ENCODE data around the gene TULP4.

Gene TULP4

GRCh38 chr6:158496700-158497099, 184.4 kb downstream of the TULP4 start:
- no peak for DNase-seq (ENCODE audit: low read depth)
- no peak overlapping the region for H3K4me3 ChIP-seq (ENCODE audit: control insufficient read depth, low read depth, low read length)
- TF ChIP-seq CTCF (IDR thresholded peaks at IDR 0.05; ENCODE audit: control insufficient read depth, insufficient read depth, low read depth, low read length, missing control alignments), result no peak

GRCh38 chr6:158497620-158498019, 185.4 kb downstream of the TULP4 start:
- no peak for TF ChIP-seq CTCF (IDR thresholded peaks at IDR 0.05; ENCODE audit: control insufficient read depth, insufficient read depth, low read depth, low read length, missing control alignments)
- DNase-seq (ENCODE audit: low read depth), result no peak
- no peak overlapping the region for H3K4me3 ChIP-seq (ENCODE audit: control insufficient read depth, low read depth, low read length)

- no peak overlapping the region for H3K4me3 ChIP-seq (ENCODE audit: control insufficient read depth, low read depth, low read length)
- TF ChIP-seq CTCF (IDR thresholded peaks at IDR 0.05; ENCODE audit: control insufficient read depth, insufficient read depth, low read depth, low read length, missing control alignments), result no peak
- no peak for DNase-seq (ENCODE audit: low read depth)
Observed at GRCh38 chr6:158498362-158498761, 186.1 kb downstream of the TULP4 start.

GRCh38 chr6:158499601-158500000, 187.3 kb downstream of the TULP4 start:
- TF ChIP-seq CTCF (IDR thresholded peaks at IDR 0.05; ENCODE audit: control insufficient read depth, insufficient read depth, low read depth, low read length, missing control alignments), result no peak

GRCh38 chr6:158500016-158500735, 187.9 kb downstream of the TULP4 start:
- H3K4me3 ChIP-seq (ENCODE audit: control insufficient read depth, low read depth, low read length), result no peak overlapping the region
- peak; percentile 38 for DNase-seq (ENCODE audit: low read depth)
- TF ChIP-seq CTCF (IDR thresholded peaks at IDR 0.05; ENCODE audit: control insufficient read depth, insufficient read depth, low read depth, low read length, missing control alignments), result no peak

More at GRCh38 chr6:158499601-158500000, 187.3 kb downstream of the TULP4 start:
- no peak for DNase-seq (ENCODE audit: low read depth)
- H3K4me3 ChIP-seq (ENCODE audit: control insufficient read depth, low read depth, low read length), result no peak overlapping the region

GRCh38 chr6:158501360-158502262, 189.3 kb downstream of the TULP4 start:
- no peak for TF ChIP-seq CTCF (IDR thresholded peaks at IDR 0.05; ENCODE audit: control insufficient read depth, insufficient read depth, low read depth, low read length, missing control alignments)
- DNase-seq (ENCODE audit: low read depth), result no peak
- H3K4me3 ChIP-seq (ENCODE audit: control insufficient read depth, low read depth, low read length), result no peak overlapping the region
